GM12878 (cell line): ENCODE measurements around the gene CLEC20A.

Experiments
- CBX5 ChIP-seq: sonication (generic); IDR thresholded peaks from 2 replicates; pipeline ENCODE4 v1.6.1; 2016; ENCODE audit warnings: low read depth, moderate library complexity, mild to moderate bottlenecking, inconsistent platforms
- CREB1 ChIP-seq: IDR thresholded peaks from 2 replicates; pipeline ENCODE4 v1.6.1; 2012; ENCODE audit warnings: low read depth, mild to moderate bottlenecking, inconsistent platforms
- CTCF ChIP-seq, 3 experiments: IDR thresholded peaks in 2 of 3; conservative IDR thresholded peaks in 1 of 3; 2 replicates each; pipeline ENCODE4 v1.5.1; 2011; ENCODE audit warnings: low read depth in 3 of 3, low read length in 3 of 3, mild to moderate bottlenecking in 3 of 3, control low read depth in 2 of 3, moderate library complexity in 2 of 3, inconsistent platforms in 1 of 3, mixed read lengths in 1 of 3; ENCODE audit not compliant: control insufficient read depth in 2 of 3, insufficient read depth in 1 of 3; ENCODE audit errors: extremely low read depth in 1 of 3
- ETV6 ChIP-seq, 2 experiments: fragments of 450-650 bp in 1 of 2; IDR thresholded peaks in 1 of 2; conservative IDR thresholded peaks in 1 of 2; 2 replicates each; pipeline ENCODE4 v1.6.1; 2014; ENCODE audit warnings: antibody characterized with exemption in 1 of 2, borderline replicate concordance in 1 of 2, low read depth in 1 of 2, mild to moderate bottlenecking in 1 of 2, moderate library complexity in 1 of 2
- FOS ChIP-seq: IDR thresholded peaks from 3 replicates; pipeline ENCODE4 v1.6.1; 2011; ENCODE audit warnings: borderline replicate concordance; ENCODE audit not compliant: insufficient read length; ENCODE audit errors: extremely low read depth
- POLR2A ChIP-seq: IDR thresholded peaks from 2 replicates; pipeline ENCODE4 v1.6.1; 2011; ENCODE audit warnings: low read depth, mild to moderate bottlenecking, low read length
- SPI1 ChIP-seq: IDR thresholded peaks from 2 replicates; pipeline ENCODE4 v1.6.1; 2011; ENCODE audit warnings: low read depth, mild to moderate bottlenecking, low read length, moderate library complexity, borderline replicate concordance; ENCODE audit not compliant: insufficient read depth
- ZBED1 ChIP-seq: IDR thresholded peaks from 2 replicates; pipeline ENCODE4 v1.6.1; 2016; ENCODE audit warnings: borderline replicate concordance

DNA sequence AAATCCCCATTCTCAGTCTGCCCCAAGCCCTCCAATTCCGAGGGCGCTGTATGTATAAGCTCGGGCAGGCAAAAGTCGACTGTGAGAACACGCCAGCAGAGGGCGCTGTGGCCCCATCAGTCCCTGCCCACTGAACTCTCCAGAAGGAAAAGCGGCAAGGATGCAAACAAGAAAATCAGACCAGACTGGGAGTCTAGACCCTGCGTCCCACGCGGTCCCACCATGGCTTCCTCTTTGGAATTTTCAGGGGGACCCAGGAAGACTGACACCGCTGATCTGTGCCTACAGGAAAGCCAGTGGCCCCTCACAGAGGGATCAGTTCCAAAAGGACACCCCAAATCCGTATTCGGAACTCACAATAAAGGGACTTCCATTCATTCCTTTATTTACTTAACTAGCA lies 35.6 kb upstream of the CLEC20A start:
- TF ChIP-seq CBX5 (no peak), ZBED1 (no peak), ETV6 (conservative IDR thresholded peaks at IDR 0.05 in 1 of 2, IDR thresholded peaks at IDR 0.05 in 1 of 2; ENCODE audit: borderline replicate concordance in 1 of 2, low read depth in 1 of 2) (no peak), CTCF (IDR thresholded peaks at IDR 0.05 in 2 of 3, conservative IDR thresholded peaks at IDR 0.05 in 1 of 3; ENCODE audit: control insufficient read depth in 2 of 3, extremely low read depth in 1 of 3, insufficient read depth in 1 of 3, low read depth in 3 of 3, low read length in 3 of 3) (peak; percentile 87 to 93 (median 89); a peak in 5 of 6 replicates), FOS (no peak), SPI1 (no peak), POLR2A (no peak), CREB1 (no peak)
